NOMO-1 treated with DMSO at 0.1 percent for 48 hours (cell line): Measurements from ENCODE around the gene RDH5.
"Not testable (repeated sequence)": the region's sequence is repeated elsewhere in the genome, so short reads cannot be mapped to it uniquely, and the experiment has no call there.

ENCODE experiments used
- DNase-seq: peaks from one replicate; lab custom pipeline; 2025; ENCODE audit not compliant: unreplicated experiment; lab: John Stamatoyannopoulos, UW

Gene RDH5

GRCh38 chr12:55744340-55745030 lies 24.3 kb downstream of the RDH5 start:
- DNase-seq: no peak

- no peak for DNase-seq
Observed at GRCh38 chr12:55745361-55746173, 25.4 kb downstream of the RDH5 start.

GRCh38 chr12:55746174-55746912 lies 26.1 kb downstream of the RDH5 start:
- DNase-seq: no peak

GRCh38 chr12:55746913-55747231 lies 26.7 kb downstream of the RDH5 start:
- DNase-seq: no peak

GRCh38 chr12:55748230-55748993 lies 28.2 kb downstream of the RDH5 start:
- DNase-seq: no peak

- DNase-seq: no peak
Observed at GRCh38 chr12:55755246-55755645, 35.1 kb downstream of the RDH5 start.

GRCh38 chr12:55757701-55758100 lies 37.5 kb downstream of the RDH5 start:
- no peak for DNase-seq

- DNase-seq: not testable (repeated sequence)
Observed at GRCh38 chr12:55758575-55758974, 38.4 kb downstream of the RDH5 start.

- DNase-seq: no peak
Observed at GRCh38 chr12:55760663-55761062, 40.5 kb downstream of the RDH5 start.

GRCh38 chr12:55762646-55763045 lies 42.5 kb downstream of the RDH5 start:
- DNase-seq: no peak

- DNase-seq: no peak
Observed at GRCh38 chr12:55765736-55766290, 45.6 kb downstream of the RDH5 start.

- DNase-seq: no peak
Observed at GRCh38 chr12:55767156-55767555, 47.0 kb downstream of the RDH5 start.

- DNase-seq: no peak
Observed at GRCh38 chr12:55771736-55772135, 51.5 kb downstream of the RDH5 start.
